Measurements from ENCODE around the gene SH3RF2.

DNA sequence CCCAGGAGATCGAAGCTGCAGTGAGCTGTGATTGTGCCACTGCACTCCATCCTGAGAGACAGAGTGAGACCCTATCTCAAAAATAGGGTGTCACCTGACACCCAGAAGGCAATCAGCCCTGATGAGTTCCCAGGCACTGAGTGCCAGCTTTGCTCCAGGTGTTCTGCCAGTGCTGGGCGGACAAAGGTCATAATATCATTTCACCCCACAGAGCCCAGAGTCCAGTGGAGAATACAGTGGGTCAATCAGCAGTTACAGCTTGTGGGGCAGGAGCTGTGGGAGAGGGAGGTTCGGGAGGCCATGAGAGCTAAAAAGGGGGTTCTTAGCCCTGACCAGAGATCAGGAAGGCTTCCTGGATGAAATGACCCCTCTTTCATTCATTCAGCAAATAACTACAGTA, 24.4 kb upstream of the SH3RF2 start:
- TF ChIP-seq, protein P1, sequence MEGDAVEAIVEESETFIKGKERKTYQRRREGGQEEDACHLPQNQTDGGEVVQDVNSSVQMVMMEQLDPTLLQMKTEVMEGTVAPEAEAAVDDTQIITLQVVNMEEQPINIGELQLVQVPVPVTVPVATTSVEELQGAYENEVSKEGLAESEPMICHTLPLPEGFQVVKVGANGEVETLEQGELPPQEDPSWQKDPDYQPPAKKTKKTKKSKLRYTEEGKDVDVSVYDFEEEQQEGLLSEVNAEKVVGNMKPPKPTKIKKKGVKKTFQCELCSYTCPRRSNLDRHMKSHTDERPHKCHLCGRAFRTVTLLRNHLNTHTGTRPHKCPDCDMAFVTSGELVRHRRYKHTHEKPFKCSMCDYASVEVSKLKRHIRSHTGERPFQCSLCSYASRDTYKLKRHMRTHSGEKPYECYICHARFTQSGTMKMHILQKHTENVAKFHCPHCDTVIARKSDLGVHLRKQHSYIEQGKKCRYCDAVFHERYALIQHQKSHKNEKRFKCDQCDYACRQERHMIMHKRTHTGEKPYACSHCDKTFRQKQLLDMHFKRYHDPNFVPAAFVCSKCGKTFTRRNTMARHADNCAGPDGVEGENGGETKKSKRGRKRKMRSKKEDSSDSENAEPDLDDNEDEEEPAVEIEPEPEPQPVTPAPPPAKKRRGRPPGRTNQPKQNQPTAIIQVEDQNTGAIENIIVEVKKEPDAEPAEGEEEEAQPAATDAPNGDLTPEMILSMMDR (IDR thresholded peaks at IDR 0.05 in 8 of 11, conservative IDR thresholded peaks at IDR 0.05 in 3 of 11) = no peak
- no peak for TF ChIP-seq POLR2AphosphoS5 (IDR thresholded peaks at IDR 0.05)
